Cortex of kidney (tissue), 1 donor: ENCODE measurements around the gene ELL.

ENCODE experiments used
- DNase-seq: peaks from one replicate; lab custom pipeline; 2025; lab: John Stamatoyannopoulos, UW

The ELL gene

DNA sequence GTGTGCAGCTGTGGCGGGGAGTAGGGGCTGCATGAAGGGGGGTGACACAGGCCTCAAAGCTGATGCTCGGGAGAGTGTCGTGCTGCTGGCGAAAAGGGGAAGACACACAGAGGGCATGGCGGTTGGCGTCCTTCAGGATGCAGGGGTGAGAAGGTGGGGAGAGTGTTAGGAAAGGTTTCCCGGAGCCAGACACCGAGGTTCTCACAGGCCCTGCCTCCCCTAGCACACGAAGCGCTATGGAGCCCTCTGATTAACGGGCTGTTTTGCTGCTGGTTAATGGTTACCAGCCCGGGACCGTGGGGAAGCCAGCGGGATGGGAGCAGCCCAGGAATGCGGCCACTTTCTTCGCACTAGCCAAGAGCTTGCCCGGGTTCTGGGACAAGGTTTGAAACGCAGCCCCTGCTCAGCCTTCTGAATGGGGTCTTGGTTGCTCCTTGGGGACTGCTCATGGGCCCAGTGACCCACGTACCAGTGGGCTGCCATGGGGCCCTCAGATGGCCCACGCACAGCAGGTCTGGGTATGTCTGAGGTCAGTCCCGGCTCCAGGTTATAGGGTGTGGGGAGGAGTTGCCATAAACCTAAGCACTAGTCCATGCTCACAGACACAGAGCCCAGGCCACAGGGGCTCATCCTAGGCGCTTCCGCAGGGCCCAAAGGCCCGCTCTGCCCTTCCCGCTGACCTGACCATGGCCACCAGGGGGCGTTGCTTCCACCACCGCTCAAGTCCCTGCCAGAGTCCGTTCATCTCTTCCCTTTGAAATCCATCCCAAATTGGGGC is 52.6 kb downstream of the ELL start:
- no peak for DNase-seq

DNA sequence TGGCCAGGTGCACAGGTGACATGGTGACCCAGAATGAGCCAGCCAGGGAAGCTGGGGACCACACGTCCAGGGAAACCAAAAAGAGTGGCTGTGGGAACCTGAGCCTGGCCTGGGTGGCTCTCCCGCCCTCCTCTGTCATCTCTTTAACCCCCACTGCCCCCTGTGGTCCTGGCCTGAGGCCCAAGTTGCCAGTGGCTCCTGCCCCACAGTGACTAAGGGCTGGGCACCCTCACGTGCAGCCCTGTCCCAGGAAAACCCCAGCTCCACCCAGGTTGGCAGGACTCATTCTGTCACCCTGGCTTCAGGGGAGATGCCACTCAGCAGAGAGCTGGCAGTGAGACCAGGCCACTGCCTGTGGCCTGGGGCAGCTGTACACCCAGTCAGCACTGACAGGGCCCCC is 53.4 kb downstream of the ELL start:
- no peak for DNase-seq

DNA sequence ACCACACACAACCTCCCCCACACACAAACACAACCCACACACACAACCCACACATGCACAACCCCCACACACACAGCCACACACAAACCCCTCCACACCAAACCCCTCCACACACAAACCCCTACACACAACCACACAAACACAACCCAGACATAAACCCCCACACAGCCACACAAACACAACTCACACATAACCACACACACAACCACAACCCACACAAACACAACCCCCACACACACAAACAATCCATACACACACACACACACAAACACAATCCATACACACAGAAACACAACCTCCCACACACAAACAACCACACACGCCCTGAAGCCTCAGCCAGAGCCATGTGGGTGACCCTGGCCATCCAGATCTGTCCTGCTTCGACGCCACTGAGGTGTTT is 53.9 kb downstream of the ELL start:
- no peak for DNase-seq

DNA sequence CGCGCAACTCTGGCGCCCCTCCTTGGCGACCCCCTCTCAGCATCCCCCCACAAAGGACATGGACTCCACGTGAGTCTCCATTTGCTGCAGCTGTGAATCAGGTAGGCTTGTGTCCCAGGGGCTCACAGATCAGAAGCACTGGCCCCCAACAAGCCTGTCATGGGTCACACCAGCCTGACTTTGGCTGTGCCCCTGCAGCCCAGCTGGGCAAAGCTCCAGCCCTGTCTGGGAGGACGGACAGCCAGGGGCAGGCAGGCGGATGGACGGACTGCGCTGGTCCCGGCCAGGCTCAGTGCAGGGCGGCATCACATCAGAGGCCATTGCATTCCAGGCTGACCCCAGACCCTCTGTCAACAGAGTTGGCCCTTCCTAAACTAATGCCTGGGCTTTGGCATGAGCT is 55.5 kb downstream of the ELL start:
- DNase-seq, result no peak

DNA sequence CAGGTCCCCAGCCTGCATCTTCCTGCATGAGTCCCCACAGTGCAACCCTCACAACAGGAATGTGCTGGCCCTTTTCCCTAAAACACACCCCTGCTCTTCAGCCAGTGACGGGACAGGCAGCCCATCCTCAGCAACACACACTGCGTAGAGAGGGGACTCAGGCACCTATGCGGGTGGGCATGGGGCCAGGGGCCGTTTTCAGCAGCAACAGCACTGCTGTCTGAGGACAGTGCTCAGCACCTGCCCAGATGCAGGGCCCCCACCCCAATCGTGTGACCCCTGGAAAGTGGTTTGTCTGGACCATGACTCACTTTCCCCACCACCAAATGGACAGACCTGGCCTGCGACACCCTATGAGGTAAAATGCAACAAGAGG is 55.9 kb downstream of the ELL start:
- DNase-seq, result no peak

DNA sequence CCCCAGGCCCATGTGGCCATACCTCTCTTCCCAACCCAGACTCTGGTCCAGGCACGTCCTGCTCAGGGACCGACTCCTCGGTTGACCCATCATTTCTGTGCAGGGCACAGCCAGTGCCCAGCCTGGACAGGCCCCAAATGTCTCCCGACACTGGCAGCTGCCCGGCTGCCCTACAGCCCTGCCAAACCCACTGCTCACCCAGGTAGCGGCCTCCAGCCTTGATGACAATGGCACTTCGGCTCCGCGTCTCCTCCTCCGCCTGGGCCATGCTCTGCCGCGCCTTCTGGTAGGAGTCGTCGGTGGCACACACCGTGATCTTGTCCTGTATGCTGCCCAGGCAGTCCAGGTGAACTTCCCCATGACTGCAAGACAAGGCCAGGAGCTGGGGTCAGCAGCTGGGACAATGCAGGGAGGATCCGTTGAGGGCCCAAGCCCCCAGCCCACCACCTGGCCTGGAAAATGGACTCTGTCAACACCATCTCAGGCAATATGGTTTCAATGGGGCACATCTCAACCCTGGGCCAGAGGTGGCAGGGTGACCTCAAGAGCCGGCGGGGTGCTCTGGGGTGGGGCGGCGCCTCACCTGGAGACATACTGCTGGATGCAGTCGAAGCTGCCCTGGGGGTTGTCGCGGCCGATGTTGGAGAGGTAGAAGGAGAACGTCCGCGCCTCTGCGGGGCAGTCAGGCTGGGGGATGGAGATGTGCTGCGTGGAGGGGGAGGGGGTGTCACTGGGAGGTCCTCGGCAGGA is 56.5 kb downstream of the ELL start:
- no peak for DNase-seq

DNA sequence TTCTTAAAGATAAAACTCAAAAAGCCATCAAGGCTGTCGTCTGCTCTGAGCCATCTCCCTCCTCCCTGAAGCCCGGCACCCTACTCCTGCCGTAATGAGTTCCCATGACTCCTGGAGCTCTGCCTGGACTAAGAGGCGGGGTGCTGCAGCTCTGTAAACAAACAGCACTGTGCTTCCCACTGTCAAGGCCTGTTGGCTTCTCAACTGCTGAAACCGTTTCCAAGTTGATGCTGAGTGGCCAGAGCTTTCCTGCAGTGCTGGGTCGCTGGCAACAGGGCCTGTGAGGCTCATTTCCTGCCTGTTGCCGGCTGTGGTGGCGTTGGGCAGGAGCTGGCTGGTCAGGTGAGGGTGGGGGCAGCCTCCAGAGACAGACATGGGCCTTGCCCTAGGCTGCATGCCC is 57.2 kb downstream of the ELL start:
- DNase-seq, result no peak

DNA sequence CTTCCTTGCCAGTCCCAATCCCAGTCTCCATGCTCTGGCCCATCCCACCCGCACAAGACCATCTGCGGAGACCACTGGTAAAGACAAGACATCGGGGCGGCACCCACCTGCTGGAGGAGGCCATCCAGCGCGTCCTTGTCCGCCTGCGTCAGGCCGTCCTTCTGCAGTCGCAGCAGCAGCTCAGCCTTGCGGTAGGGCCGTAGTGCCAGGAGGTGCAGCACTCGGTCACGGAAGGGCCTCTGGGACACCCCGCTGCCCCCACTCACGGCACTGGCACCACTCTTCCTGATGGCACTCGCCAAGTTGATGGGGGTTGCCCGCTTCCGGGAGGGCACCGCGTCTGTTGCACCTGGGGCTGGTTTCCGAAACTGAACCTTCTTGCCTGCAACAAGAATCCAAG is 60.4 kb downstream of the ELL start:
- no peak for DNase-seq

DNA sequence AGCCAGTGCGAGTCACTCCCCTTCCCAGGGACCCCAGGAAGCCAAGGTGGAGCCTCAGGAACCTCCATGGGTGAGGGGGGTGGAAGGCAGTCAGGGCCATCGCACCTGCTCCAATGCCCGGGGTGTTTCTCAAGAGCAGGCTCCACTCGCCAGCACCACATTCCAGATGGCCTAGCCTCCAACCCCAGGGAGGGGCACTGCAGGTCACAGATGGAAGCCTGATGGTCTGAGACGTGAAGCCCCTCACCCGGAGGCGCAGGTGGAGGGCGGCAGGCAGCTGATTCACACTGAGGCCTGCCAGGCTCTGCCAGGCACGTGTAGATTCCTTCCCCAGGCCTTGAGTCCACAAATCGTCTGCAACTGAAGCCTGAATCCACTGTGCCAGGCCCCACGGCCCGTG is 61.0 kb downstream of the ELL start:
- no peak for DNase-seq

DNA sequence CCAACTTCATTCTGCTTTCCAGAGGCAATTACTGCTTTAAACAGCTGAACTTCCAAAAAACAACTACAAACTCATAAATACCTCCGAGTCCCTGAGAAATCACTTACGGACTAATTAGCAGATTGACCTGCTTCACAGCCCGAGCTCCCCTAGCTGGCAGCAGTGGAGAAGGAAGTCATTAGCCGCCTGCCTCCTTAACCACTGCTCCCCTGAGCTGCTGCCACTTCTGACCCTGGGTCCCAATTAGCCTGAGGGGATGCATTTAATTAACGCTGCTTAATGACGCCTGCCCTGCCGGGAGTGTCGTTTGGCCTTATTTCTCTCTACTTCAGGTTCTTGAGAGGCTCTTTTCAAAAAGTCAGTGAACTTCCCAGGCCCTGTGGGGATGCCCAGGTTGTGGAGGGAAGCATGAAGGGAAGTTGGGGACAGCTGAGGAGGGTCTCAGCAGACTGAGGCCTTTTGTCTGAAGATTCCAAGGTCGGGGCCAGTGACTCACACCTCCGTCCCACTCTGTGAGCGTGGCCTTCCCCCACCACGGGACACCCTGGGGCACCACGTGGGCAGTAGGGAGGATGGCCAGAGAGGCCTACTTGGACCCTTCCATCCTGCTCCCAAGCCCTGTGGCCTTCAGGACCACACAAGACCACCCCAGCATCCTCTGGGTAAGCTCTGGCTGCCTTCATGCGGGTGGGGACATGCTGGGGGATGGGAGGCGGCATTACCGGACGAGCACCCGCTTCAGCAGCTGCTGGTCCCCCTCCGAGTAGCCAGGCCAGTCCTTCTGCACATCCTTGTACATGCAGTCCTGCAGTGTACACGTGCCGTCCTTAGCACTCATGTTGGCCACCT is 64.2 kb downstream of the ELL start:
- no peak for DNase-seq

DNA sequence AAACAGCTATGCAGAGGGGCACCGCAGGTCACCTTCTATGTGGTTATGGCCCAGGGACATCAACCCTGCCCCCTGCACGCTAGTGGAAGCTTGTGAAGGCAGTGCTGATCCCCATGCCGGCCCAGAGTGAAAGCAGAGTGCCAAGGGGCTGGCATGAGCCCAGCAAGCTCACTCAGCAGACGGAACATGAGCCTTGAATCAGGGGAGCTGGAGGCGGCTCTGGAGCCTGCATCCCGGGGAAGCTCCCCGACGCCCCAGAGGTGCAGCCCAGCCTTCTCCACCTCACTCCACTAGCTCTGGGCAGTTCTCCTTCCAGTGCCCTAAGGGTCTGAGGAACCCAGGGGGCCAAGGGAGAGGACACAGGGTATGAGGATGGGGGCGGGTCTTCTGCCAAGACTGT is 64.9 kb downstream of the ELL start:
- DNase-seq, result no peak

DNA sequence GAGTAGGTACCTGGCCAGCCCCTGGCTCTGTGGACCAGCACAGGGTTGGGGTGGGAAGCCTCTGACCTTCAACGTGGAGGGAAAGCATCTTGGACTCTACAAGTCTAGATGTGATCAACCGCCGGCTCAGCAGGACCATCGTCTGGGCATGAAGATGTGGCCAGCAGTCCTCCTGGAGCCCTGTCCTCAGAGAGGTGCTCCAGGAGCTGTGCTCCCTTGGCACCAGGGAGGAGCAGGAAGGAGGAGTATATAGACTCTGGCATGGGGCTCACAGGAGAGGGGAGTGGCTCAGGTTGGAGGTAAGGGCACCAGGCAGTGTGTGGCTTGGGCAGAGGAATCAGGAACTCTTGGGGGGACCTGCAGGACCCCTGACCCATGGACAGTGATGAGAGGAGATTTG is 65.6 kb downstream of the ELL start:
- DNase-seq, result no peak

DNA sequence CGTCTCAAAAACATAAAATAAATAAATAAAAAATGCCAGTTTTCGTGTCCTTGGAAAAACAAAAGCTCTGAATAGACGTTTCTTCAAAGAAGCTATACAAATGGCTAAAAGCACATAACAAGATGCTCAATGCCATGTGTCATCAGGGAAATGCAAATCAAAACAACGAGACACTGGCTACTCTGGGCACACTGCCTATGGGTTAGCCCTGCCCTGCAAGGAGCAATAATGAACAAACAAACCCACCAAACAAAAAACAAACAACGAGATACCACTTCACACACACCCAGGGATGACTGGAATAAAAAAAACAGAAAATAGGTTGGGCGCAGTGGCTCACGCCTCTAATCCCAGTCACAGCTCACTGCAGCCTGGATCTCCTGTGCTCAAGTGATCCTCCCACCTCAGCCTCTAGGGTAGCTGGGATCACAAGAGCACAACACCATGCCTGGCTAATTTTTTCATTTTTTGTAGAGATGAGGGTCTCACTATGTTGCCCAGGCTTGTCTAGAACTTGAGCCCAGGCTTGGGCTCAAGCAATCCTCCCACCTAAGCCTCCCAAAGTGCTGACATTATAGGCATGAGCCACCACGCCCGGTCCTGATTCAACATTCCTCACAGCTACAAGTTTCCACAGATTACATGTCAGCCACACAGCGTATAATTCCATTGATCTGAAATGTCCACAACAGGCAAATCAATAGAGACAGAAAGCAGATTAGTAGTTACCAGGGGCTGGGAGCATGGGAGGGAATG is 68.4 kb downstream of the ELL start:
- DNase-seq, result no peak

DNA sequence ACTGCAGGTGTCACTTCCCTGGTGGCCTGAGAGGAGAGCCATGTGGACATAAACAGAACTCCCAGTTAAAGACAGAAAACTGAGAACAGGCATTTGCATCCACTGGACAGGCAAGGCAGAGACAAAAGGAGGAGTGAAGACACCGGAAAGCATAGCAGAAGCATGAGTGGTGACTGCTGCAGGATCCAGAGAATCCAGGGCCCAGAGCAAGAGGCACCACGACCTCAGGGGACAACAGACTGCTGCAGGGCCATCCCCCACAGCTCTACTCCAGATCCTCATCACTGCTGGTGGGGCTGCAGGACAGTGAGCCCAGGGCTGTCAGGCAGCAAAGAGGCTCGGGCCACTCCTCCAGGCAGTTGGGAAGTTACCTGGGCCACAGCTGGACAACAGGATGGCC is 69.5 kb downstream of the ELL start:
- no peak for DNase-seq

DNA sequence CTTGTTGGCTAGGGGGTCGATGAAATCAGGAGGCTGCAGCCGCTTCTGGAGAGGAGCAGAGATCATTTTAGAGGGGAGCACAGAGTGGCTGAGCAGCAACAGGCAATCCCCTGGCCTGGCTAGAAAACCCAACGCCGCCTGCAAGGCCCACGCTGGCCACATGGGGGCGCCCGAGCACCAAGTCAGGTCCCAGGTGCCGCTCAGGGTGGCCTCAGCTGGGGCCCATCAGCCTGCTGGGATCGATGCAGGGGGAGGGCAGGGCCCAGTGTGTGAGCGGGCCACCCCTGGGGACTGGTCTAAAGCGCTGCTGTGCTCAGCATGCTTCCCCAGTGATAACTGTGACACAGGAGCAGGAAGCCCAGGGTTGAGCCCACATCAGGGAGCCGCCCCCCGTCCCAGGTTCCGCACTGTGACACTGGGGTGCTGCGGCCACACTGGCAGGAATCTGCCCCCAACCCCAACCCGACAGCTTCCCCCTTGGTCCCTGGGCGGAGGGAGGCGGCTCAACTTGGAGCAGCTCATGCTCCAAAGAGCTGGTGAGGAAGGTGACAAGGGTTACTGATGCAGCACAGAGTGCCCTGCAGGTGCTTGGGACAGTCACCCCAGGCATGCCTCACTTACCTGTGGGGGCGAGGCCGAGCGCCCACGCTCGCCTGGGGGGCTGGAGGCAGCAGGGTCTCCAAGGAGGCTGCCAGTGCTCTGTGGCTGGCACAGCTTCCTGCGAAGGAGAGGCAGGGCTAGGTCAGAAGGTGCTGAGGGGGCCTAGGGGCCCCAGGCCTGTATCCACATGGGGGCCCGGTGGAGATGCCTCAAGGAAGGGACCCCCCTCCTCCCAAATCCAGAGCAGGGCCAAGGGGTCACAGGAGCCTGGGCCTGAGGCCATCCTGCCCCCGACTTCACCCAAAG is 70.7 kb downstream of the ELL start:
- DNase-seq, result no peak

DNA sequence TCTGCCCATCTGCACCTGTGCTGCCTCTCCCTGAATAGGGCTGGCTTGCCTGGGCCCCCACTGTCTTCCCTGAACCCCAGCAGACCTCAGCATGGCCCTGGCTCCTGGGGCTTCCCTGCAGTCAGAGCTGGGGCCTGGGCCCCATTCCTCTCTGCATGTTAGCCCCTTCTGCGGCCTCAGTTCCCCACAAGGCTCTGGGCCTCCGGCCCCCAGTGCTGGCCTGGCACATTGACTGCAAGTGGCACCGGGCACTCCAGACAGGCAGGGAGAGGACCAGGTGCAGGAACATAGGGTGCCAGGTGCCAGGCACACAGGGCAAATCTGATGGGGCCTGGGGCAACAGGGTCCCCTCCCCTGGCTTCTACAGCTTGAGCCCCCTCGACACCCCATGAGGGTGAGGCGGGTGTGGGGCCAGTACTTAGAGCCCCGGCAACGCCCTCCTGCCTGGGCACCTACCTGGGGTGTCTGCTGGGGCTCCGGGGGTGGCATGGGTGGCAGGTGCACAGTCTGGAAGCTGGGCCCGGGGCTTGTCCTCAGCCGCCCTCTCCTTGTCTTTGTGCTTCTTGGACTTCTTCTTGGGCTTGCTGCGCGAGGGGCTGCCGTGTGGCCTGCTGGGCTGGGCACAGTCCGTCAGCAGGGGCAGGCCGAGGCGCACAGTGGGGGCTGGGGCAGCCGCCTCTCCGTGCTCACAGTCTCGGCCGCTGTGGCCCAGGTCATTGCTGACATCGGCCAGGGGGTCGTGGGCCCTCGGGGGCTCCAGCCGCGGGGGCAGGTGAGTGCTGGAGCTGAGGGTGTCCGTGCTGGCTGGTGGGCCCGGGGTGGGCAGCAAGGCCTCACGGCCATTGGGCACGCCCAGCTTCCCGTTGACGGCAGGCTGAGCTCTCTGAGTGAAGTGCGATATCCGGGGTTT is 71.6 kb downstream of the ELL start:
- DNase-seq, result no peak

DNA sequence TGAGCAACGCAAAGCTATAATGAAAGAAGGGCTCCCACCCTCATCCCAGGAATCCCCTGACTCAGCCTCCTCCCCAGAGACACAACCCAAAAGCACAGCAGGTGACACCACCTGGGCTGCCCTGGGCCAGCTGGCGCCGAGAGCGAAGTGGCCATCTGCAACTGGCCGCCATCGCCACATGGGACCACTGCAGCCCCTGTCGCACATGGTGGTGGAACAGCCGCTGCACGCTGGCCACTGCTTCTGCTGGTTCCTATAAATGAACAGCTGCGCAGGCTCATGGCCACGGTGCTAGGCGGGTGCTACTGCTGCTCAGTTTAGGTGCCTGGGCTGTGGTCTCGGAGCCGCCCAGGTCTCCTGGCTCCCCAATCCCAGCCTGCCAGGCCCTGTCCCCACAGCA is 72.3 kb downstream of the ELL start:
- DNase-seq, result no peak

DNA sequence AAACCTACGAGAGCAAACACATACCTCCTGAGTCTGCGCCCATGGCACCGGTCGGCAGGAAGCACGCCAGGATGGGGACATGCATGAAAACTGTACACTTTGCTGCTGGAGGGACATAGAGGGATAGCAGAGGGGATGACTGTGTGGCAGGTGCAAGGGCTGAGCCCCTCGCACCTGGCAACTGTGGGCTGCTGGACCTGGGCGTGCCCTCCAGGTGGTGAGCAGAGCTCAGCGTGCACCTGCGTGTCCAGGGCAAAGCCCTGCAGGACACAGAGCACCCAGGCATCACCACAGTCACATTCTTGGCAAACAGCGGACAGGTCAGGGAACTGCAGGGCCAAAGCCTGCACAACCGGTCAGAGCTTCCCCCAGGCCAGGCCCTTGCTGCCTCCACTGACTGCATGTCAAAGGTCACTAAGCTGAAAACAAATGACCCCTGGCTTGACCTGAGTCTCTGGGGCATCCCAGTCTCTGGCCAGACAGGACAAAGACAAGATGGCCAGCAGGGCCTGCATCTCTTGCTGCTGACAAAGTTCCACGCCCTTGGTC is 75.0 kb downstream of the ELL start:
- no peak for DNase-seq

DNA sequence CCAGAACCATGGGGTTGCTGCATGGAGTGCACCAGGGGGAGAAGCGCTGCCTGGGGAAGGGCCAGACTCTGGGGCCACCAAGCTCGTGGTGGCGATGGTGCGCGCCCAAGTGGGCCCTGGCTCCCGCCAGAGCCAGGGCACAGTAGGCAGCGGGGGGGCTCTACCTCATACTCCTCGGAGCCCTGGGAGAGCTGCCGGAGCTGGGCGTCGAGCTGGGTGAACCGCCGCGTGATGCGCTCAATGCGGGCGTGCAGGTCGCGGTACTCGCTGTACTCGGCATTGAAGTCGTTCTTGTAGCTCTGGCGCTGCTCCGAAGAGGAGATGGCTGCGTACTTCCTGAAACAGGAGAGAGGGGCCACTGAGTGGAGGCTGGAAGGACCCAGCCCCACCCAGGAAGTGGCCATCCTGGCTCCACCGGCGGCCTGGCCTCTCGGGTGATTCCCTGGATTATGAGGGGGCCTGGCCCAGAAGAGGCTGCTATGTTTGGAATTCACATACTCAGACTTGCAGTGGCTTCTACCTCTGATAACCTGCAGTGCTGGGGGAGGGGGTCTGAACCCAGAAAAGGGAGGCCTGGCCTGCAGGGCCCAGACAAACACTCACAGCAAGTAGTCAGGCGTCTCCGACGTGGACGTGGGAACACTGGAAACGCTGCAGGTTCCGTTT is 75.6 kb downstream of the ELL start:
- no peak for DNase-seq
